Limb (tissue), 2 donors: ENCODE results near the gene BRD9.
"Not testable (repeated sequence)": the region's sequence is repeated elsewhere in the genome, so short reads cannot be mapped to it uniquely, and the experiment has no call there.

Experiments used
- DNase-seq, 2 donors: peaks; one replicate each; pipeline ENCODE4 v3.0.0-alpha.2; 2016; ENCODE audit errors: extremely low spot score in 2 of 2

The BRD9 gene

GRCh38 chr5:923281-923873, 30.8 kb upstream of the BRD9 start:
- peak; percentile 64 to 87 for DNase-seq

- no peak for DNase-seq
Observed at GRCh38 chr5:922436-923280, 30.1 kb upstream of the BRD9 start.

- DNase-seq: no peak
Observed at GRCh38 chr5:921456-922435, 29.1 kb upstream of the BRD9 start.

- DNase-seq: no peak
Observed at GRCh38 chr5:920321-920720, 27.7 kb upstream of the BRD9 start.

GRCh38 chr5:919356-920000, 26.9 kb upstream of the BRD9 start:
- no peak for DNase-seq

- not testable (repeated sequence) for DNase-seq
Observed at GRCh38 chr5:918717-919116, 26.1 kb upstream of the BRD9 start.

- DNase-seq: no peak
Observed at GRCh38 chr5:916441-917293, 24.1 kb upstream of the BRD9 start.

- DNase-seq: no peak
Observed at GRCh38 chr5:915946-916345, 23.3 kb upstream of the BRD9 start.

GRCh38 chr5:915346-915745, 22.7 kb upstream of the BRD9 start:
- not testable (repeated sequence) for DNase-seq

- no peak for DNase-seq
Observed at GRCh38 chr5:914612-915011, 22.0 kb upstream of the BRD9 start.

GRCh38 chr5:914174-914573, 21.6 kb upstream of the BRD9 start:
- no peak for DNase-seq

- peak in 1 of 2 donors; percentile 49 for DNase-seq
Observed at GRCh38 chr5:912280-913091, 19.9 kb upstream of the BRD9 start.

- no peak for DNase-seq
Observed at GRCh38 chr5:911601-912000, 19.0 kb upstream of the BRD9 start.

GRCh38 chr5:910769-911160, 18.2 kb upstream of the BRD9 start:
- no peak for DNase-seq

- no peak for DNase-seq
Observed at GRCh38 chr5:909994-910768, 17.6 kb upstream of the BRD9 start.

GRCh38 chr5:909086-909485, 16.5 kb upstream of the BRD9 start:
- no peak for DNase-seq

- DNase-seq: no peak
Observed at GRCh38 chr5:908172-908571, 15.6 kb upstream of the BRD9 start.

GRCh38 chr5:907366-907910, 14.8 kb upstream of the BRD9 start:
- no peak for DNase-seq
